Measurements from ENCODE around the gene DNPEP.

The DNPEP gene

GRCh38 chr2:219362072-219362471, 25.6 kb downstream of the DNPEP start:
- DNase-seq (ENCODE audit: low read depth in 2 of 2), result no peak

- DNase-seq (ENCODE audit: low read depth in 2 of 2), result no peak
Observed at GRCh38 chr2:219358170-219359075, 29.3 kb downstream of the DNPEP start.

GRCh38 chr2:219356834-219357233, 30.9 kb downstream of the DNPEP start:
- DNase-seq (ENCODE audit: low read depth in 2 of 2), result no peak

GRCh38 chr2:219354582-219354981, 33.1 kb downstream of the DNPEP start:
- DNase-seq (ENCODE audit: low read depth in 2 of 2), result no peak

DNA sequence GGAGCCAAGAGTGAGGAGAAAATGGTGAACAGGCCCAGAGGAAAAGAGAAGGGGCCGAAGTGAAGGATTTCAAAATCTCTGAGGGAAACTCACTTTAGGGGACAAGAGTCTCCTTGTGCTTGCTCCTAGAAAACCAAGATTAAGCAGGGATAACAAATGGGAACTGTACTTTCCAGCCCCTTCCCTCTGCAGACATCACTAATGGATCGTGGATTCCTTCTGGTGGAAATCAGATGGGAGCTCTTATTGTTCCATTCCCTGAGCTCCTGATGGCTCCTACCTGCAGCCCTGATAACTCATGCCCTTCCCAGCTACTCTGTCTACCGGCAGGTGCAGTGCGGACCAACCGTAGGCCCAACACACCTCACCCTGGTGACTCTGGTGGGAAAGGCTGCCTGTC, 34.6 kb downstream of the DNPEP start:
- DNase-seq (ENCODE audit: low read depth in 2 of 2), result no peak

DNA sequence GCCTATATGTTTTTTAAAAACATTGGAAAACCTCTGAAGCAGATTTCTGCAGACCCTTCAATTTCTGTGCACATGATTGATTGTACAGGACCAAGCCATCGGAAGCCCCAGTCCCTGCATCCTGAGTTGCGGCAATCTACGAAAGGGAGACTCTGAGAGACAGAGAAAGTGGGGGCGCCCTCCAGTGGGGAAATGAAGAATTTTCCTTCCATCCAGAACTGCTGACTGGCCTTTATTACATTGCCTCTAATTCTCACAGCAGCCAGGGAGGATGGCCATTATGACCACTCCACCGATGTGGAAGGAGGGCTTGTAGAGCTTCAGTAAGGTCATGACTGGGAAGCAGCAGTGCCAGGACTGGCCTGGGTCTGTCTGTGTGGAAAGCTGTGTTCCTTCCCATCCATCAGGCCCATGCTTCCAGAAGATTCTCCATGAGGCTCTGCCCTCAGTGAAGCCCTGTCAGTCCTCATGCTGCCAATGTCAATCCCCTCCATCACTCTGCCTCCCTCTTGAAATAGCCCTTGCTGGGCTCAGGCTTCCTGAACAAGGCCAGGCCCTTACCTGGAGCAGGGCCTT, 35.2 kb downstream of the DNPEP start:
- DNase-seq (ENCODE audit: low read depth in 2 of 2), result peak; percentile 18 to 21

- no peak for DNase-seq (ENCODE audit: low read depth in 2 of 2)
Observed at GRCh38 chr2:219350710-219351221, 36.9 kb downstream of the DNPEP start.

DNA sequence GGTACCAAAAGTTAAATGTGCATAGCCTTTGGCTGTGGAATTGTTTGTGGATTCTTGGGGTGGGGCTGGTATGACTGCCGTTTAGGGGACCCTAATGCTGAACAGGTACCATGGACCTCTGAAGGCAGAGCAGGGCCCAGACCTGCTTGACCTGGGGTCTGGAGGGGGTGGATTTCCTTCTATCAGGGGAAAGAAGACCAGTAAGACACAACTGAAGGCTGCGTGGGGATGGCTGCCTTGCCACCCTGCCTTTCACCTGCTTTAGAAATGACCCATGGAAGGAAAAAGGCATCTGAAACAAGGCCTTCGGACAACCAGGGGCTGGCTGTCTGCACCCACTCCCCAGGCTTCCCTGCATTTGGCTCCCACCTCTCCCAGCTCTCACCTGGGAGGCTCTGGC, 37.5 kb downstream of the DNPEP start:
- DNase-seq (ENCODE audit: low read depth in 2 of 2), result no peak

DNA sequence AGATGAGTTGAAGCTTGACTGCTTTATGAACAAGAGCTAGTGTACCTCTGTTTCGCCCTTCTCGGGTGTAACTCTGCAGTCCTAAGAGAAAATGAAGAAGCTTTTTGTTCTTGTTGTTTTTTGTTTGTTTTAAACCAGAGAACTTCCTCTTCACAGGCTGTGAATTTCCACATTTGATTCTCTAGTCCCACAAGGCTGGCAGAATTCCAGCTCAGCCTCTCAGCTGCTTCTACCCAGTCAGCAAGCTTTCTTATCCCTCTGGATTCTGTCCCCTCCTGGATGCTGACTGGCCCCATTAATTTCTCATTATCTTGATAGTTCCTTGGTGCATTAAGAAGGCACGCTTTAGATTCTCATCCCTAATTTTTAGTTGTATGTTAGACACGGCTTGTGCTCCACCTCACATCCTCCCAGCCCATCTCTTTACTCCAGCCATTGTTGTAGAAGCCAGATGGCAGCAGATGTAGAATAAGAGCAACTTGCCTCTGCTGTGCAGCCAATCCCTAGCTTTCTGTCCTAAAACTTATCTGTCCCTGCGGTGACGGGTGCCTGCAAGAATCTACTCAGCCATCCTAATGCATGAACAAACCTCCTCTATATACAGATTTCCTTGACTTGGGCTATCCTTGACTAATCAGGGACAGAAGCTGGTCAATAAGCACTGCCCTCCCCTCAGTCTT, 42.8 kb downstream of the DNPEP start:
- DNase-seq (ENCODE audit: low read depth in 2 of 2), result no peak

DNA sequence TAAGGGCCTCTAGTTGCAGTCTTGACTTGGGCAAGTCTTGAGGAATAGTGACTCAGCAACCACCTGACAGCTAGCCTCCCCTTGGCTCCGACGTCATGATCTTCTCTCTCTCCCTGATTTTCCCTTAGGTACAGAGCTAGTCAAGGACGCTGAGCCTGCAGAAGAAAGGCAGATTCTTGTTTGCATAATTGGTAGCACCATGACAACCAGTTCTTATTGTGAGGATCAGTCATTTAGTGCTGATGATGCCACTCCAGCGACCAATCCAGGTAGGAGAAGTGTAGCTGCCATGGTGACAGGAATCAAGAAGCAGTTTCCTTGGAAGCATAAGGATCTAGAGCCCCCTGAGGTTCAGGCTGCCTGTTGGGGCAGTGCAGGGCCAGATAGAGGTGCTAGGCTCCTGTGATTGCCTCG, 52.3 kb downstream of the DNPEP start:
- no peak for DNase-seq (ENCODE audit: low read depth in 2 of 2)

GRCh38 chr2:219334076-219334475, 53.6 kb downstream of the DNPEP start:
- no peak for DNase-seq (ENCODE audit: low read depth in 2 of 2)

- no peak for DNase-seq (ENCODE audit: low read depth in 2 of 2)
Observed at GRCh38 chr2:219332542-219332941, 55.2 kb downstream of the DNPEP start, which contains the start of gene RESP18. RESP18 (minus strand) TSS chr2:219332744.

DNA sequence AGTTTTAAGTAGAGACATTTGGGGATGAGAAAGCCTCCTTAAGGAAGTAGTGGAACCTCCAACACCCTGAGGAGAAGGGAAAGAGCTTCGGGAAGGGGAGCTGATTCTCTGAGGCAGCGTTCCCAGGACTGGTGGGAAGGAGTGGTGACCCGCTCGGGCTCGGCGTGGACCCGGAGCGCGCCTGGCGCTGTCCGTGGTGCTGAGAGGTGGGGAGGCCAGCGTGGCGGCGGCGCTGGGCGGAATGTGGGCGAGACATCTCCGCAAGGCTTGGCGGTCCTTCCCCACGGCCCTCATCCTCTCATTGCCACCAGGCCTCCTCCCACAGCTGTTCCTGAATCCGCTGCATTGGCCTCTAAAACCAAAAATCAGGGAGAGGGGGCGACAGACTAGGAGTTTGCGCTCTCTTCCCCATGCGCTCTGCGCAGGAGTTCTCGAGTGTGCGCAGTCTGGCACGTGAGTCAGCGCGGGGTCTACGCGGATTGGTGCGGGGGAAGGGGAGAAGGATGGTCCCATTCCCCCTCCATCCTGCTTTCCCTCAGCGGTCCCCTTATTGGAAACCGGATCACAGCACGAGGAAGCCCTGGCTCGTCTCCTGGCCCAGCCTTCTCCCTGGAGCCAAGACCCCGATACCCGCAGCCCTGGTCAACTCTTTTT, 56.0 kb downstream of the DNPEP start:
- DNase-seq (ENCODE audit: low read depth in 2 of 2), result no peak

DNA sequence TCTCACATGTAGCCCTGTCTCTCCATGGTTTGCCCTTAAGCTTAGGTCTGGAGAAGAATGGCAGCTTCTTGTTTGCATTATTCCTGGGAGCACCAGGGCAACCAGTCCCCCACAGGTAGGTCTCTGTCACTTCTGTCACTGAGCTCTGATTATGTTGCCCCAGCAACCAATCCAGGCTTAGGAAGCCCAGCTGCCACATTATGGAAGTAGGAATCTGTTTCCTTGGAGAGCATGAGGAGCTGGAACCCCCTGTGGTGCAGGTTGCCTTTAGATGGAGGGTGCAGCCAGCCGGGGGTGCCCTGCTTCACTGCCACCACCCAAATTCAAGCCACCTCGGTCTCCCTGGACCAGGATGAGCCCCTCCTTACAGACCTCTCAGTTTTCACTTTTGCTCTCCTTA, 60.0 kb downstream of the DNPEP start:
- DNase-seq (ENCODE audit: low read depth in 2 of 2), result no peak

DNA sequence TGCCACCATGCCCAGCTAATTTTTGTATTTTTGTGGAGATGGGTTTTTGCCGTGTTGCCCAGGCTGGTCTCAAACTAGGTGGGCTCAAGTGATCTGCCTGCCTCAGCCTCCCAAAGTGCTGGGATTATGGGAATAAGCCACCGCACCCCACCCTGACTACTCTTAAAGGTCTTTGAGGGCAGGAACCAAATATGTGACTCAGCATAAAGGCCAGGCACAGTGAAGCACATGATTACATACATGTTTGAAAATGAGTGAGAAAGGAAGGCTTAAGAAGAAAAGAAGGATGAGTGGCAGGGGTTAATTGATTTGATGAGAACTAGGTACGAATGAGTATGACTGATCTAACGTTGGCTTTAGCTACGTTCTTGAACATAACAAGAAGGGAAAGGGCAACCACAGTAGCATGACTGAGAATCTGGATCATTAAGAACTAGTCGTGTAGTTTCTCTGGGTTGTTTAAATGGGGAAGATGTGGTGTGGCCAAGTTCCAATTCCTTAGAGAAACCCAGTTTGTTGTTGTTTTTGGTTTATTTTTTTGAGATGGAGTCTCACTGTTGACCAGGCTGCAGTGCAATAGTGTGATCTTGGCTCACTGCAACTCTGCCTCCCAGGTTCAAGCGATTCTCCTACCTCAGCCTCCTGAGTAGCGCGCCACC, 61.9 kb downstream of the DNPEP start:
- no peak for DNase-seq (ENCODE audit: low read depth in 2 of 2)

- DNase-seq (ENCODE audit: low read depth in 2 of 2), result no peak
Observed at GRCh38 chr2:219325136-219325535, 62.6 kb downstream of the DNPEP start.

DNA sequence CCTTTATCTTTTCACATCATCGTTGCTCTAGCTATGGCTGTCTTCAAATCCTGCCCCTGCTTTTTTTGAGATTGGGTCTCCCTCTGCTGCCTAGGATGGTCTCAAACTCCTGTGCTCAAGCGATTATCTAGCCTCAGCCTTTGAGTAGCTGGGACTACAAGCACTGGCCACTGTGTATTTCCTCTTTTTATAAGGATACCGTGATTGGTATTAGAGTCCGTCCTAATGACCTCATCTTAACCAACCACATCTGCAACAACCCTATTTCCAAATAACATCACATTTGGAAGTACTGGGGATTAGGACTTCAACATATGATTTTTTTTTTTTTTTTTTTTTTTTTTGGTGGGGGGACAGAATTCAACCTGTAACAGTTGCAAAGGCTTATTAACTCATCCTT, 64.3 kb downstream of the DNPEP start:
- no peak for DNase-seq (ENCODE audit: low read depth in 2 of 2)
